Effector memory CD8-positive, alpha-beta T cell (primary cell): ENCODE measurements around the gene TIMM17A.
A peak's percentile ranks its signal among the peaks of the same experiment; 100 is the strongest.
"Not testable (repeated sequence)": the region's sequence is repeated elsewhere in the genome, so short reads cannot be mapped to it uniquely, and the experiment has no call there.

ENCODE experiments used
- ATAC-seq: fragments of 150-1000 bp; cut with Tn5 transposase; replicated peaks from 2 replicates; pipeline ENCODE4 v1.10.0; 2021; ENCODE audit warnings: mild to moderate bottlenecking, moderate library complexity
- DNase-seq, 3 experiments: peaks; one replicate each; pipeline ENCODE4 v3.0.0; 2021
- H3K27ac Mint-ChIP-seq, 2 donors: one replicate each; pipeline ENCODE4 v1.8.0; 2022; ENCODE audit warnings: mild to moderate bottlenecking in 2 of 2, mixed read lengths in 2 of 2, moderate library complexity in 2 of 2
- H3K27me3 Mint-ChIP-seq, 2 donors: one replicate each; pipeline ENCODE4 v1.8.0; 2022; ENCODE audit warnings: mixed read lengths in 2 of 2
- H3K36me3 Mint-ChIP-seq: one replicate; pipeline ENCODE4 v1.8.0; 2022; ENCODE audit warnings: mild to moderate bottlenecking, moderate library complexity, mixed read lengths; ENCODE audit not compliant: insufficient read depth
- H3K4me1 Mint-ChIP-seq, 2 donors: one replicate each; pipeline ENCODE4 v1.8.0; 2022; ENCODE audit warnings: low read depth in 2 of 2, mixed read lengths in 2 of 2
- H3K4me3 Mint-ChIP-seq, 2 donors: one replicate each; pipeline ENCODE4 v1.8.0; 2022; ENCODE audit warnings: mild to moderate bottlenecking in 2 of 2, mixed read lengths in 2 of 2, moderate library complexity in 2 of 2
- H3K9me3 Mint-ChIP-seq, 2 donors: one replicate each; pipeline ENCODE4 v1.8.0; 2022; ENCODE audit warnings: mixed read lengths in 2 of 2

Gene TIMM17A

GRCh38 chr1:201945157-201945556 is 10.1 kb upstream of the TIMM17A start:
- no peak for DNase-seq
- ATAC-seq = no peak
- H3K27ac Mint-ChIP-seq = no peak overlapping the region
- peaks cover 64 to 66% of the 10 kb centered on the region in 2 donors for H3K27me3 Mint-ChIP-seq
- H3K9me3 Mint-ChIP-seq = no peaks in the 10 kb centered on the region
- no peak overlapping the region for H3K4me3 Mint-ChIP-seq
- H3K36me3 Mint-ChIP-seq = peaks cover 6% of the 10 kb centered on the region
- peaks cover 4 to 9% of the 10 kb centered on the region in 2 donors for H3K4me1 Mint-ChIP-seq

GRCh38 chr1:201945863-201946223 is 9.5 kb upstream of the TIMM17A start:
- Mint-ChIP-seq H3K36me3 (peaks cover 6% of the 10 kb centered on the region), H3K27ac (no peak overlapping the region), H3K4me1 (peaks cover 4 to 9% of the 10 kb centered on the region in 2 donors), H3K9me3 (no peaks in the 10 kb centered on the region), H3K4me3 (peak overlapping the region in 1 of 2 donors; percentile 57), H3K27me3 (peaks cover 63 to 64% of the 10 kb centered on the region in 2 donors)
- DNase-seq (no peak), ATAC-seq (no peak)

GRCh38 chr1:201946224-201946908 is 8.9 kb upstream of the TIMM17A start, which contains the start of gene LMOD1:
Gene LMOD1, minus strand, starts transcription at chr1:201946548. Its CDS starts 208 bp downstream, at chr1:201946340.
- no peak for DNase-seq
- Mint-ChIP-seq H3K36me3 (peaks cover 6% of the 10 kb centered on the region), H3K27ac (peak within 1 kb of the TSS in 1 of 2 donors; percentile 1), H3K4me1 (peaks cover 4 to 9% of the 10 kb centered on the region in 2 donors), H3K27me3 (peaks cover 61 to 62% of the 10 kb centered on the region in 2 donors), H3K9me3 (no peaks in the 10 kb centered on the region), H3K4me3 (peak within 1 kb of the TSS; percentile 48 to 57)
- peak; percentile 36 for ATAC-seq

- H3K36me3 Mint-ChIP-seq = peaks cover 6% of the 10 kb centered on the region
- no peak for ATAC-seq
- no peak overlapping the region for H3K4me3 Mint-ChIP-seq
- peaks cover 4 to 9% of the 10 kb centered on the region in 2 donors for H3K4me1 Mint-ChIP-seq
- no peak for DNase-seq
- H3K27ac Mint-ChIP-seq = no peak overlapping the region
- H3K9me3 Mint-ChIP-seq = no peaks in the 10 kb centered on the region
- peaks cover 51 to 54% of the 10 kb centered on the region in 2 donors for H3K27me3 Mint-ChIP-seq
Observed at GRCh38 chr1:201947697-201948008, 7.7 kb upstream of the TIMM17A start.

- Mint-ChIP-seq H3K27me3 (peaks cover 35 to 37% of the 10 kb centered on the region in 2 donors), H3K4me1 (peaks cover 7 to 12% of the 10 kb centered on the region in 2 donors), H3K36me3 (peaks cover 10% of the 10 kb centered on the region), H3K9me3 (no peaks in the 10 kb centered on the region), H3K4me3 (no peak overlapping the region), H3K27ac (no peak overlapping the region)
- no peak for DNase-seq
- no peak for ATAC-seq
Observed at GRCh38 chr1:201949491-201949890, 5.8 kb upstream of the TIMM17A start.

- H3K36me3 Mint-ChIP-seq = peaks cover 43% of the 10 kb centered on the region
- ATAC-seq = no peak
- no peak for DNase-seq
- H3K9me3 Mint-ChIP-seq = no peaks in the 10 kb centered on the region
- H3K27me3 Mint-ChIP-seq = no peaks in the 10 kb centered on the region
- peak overlapping the region; percentile 98 to 99 for H3K27ac Mint-ChIP-seq
- peaks cover 9 to 18% of the 10 kb centered on the region in 2 donors for H3K4me1 Mint-ChIP-seq
- H3K4me3 Mint-ChIP-seq = peak overlapping the region; percentile 90 to 99
Observed at GRCh38 chr1:201954263-201955008, 867 bp upstream of the TIMM17A start.

- H3K4me1 Mint-ChIP-seq = peaks cover 9 to 18% of the 10 kb centered on the region in 2 donors
- peak overlapping the region; percentile 98 to 99 for H3K27ac Mint-ChIP-seq
- H3K4me3 Mint-ChIP-seq = peak overlapping the region; percentile 90 to 99
- ATAC-seq (peak; percentile 44), DNase-seq (no peak)
- H3K27me3 Mint-ChIP-seq = no peaks in the 10 kb centered on the region
- H3K9me3 Mint-ChIP-seq = no peaks in the 10 kb centered on the region
- peaks cover 56% of the 10 kb centered on the region for H3K36me3 Mint-ChIP-seq
Observed at GRCh38 chr1:201955729-201956143, 433 bp downstream of the TIMM17A start.

GRCh38 chr1:201958348-201958747 is 3.0 kb downstream of the TIMM17A start:
- Mint-ChIP-seq H3K36me3 (peaks cover 82% of the 10 kb centered on the region), H3K27ac (no peak overlapping the region)

GRCh38 chr1:201962382-201962781 is 7.1 kb downstream of the TIMM17A start:
- peaks cover 90% of the 10 kb centered on the region for H3K36me3 Mint-ChIP-seq
- H3K9me3 Mint-ChIP-seq, H3K4me3 Mint-ChIP-seq, H3K4me1 Mint-ChIP-seq, H3K27me3 Mint-ChIP-seq, ATAC-seq, H3K27ac Mint-ChIP-seq, DNase-seq: not testable (repeated sequence)

More at GRCh38 chr1:201958348-201958747, 3.0 kb downstream of the TIMM17A start:
- no peak for ATAC-seq
- Mint-ChIP-seq H3K4me3 (no peak overlapping the region), H3K27me3 (no peaks in the 10 kb centered on the region), H3K4me1 (peaks cover 9 to 18% of the 10 kb centered on the region in 2 donors), H3K9me3 (no peaks in the 10 kb centered on the region)
- DNase-seq = no peak

GRCh38 chr1:201964261-201964660 is 9.0 kb downstream of the TIMM17A start:
- peaks cover 87% of the 10 kb centered on the region for H3K36me3 Mint-ChIP-seq
- H3K4me3 Mint-ChIP-seq = no peak overlapping the region
- H3K27ac Mint-ChIP-seq = no peak overlapping the region
- no peaks in the 10 kb centered on the region for H3K27me3 Mint-ChIP-seq
- DNase-seq = no peak
- no peak for ATAC-seq
- peaks cover 0 to 6% of the 10 kb centered on the region in 2 donors for H3K4me1 Mint-ChIP-seq
- no peaks in the 10 kb centered on the region for H3K9me3 Mint-ChIP-seq

- no peak for ATAC-seq
- H3K27me3 Mint-ChIP-seq = no peaks in the 10 kb centered on the region
- H3K4me1 Mint-ChIP-seq = peaks cover 0 to 6% of the 10 kb centered on the region in 2 donors
- H3K4me3 Mint-ChIP-seq = no peak overlapping the region
- peak overlapping the region in 1 of 2 donors; percentile 57 for H3K27ac Mint-ChIP-seq
- peaks cover 82% of the 10 kb centered on the region for H3K36me3 Mint-ChIP-seq
- no peaks in the 10 kb centered on the region for H3K9me3 Mint-ChIP-seq
- no peak for DNase-seq
Observed at GRCh38 chr1:201966171-201966570, 10.9 kb downstream of the TIMM17A start.

GRCh38 chr1:201968202-201968925 is 13.1 kb downstream of the TIMM17A start:
- H3K27me3 Mint-ChIP-seq = no peaks in the 10 kb centered on the region
- ATAC-seq (no peak), DNase-seq (no peak)
- H3K4me1 Mint-ChIP-seq = peaks cover 3 to 6% of the 10 kb centered on the region in 2 donors
- H3K4me3 Mint-ChIP-seq = no peak overlapping the region
- peaks cover 60% of the 10 kb centered on the region for H3K36me3 Mint-ChIP-seq
- H3K27ac Mint-ChIP-seq = peak overlapping the region in 1 of 2 donors; percentile 52
- H3K9me3 Mint-ChIP-seq = no peaks in the 10 kb centered on the region

- ATAC-seq (no peak), DNase-seq (no peak)
- Mint-ChIP-seq H3K4me1 (peaks cover 3 to 6% of the 10 kb centered on the region in 2 donors), H3K4me3 (no peak overlapping the region), H3K27ac (no peak overlapping the region), H3K9me3 (no peaks in the 10 kb centered on the region), H3K36me3 (peaks cover 40% of the 10 kb centered on the region), H3K27me3 (no peaks in the 10 kb centered on the region)
Observed at GRCh38 chr1:201970334-201971159, 15.2 kb downstream of the TIMM17A start.
